GM13976 (cell line): ENCODE results near the gene EMC7.

Experiments
- DNase-seq: peaks from one replicate; pipeline ENCODE4 v3.0.0; 2012; ENCODE audit warnings: low spot score
- CTCF ChIP-seq: IDR thresholded peaks from 2 replicates; pipeline ENCODE4 v1.5.1; 2012; ENCODE audit warnings: borderline replicate concordance, mild to moderate bottlenecking; ENCODE audit not compliant: insufficient read depth; ENCODE audit errors: extremely low read depth, missing control alignments, control extremely low read depth
- in situ Hi-C: fragments of 300-500 bp; cut with MboI; formaldehyde crosslinking; loops from one replicate; pipeline ENCODE4 v1.12.0; 2022; ENCODE audit warnings: low sequenced_read_pairs, mixed read lengths, inconsistent platforms; ENCODE audit not compliant: unreplicated experiment

The EMC7 gene

DNA sequence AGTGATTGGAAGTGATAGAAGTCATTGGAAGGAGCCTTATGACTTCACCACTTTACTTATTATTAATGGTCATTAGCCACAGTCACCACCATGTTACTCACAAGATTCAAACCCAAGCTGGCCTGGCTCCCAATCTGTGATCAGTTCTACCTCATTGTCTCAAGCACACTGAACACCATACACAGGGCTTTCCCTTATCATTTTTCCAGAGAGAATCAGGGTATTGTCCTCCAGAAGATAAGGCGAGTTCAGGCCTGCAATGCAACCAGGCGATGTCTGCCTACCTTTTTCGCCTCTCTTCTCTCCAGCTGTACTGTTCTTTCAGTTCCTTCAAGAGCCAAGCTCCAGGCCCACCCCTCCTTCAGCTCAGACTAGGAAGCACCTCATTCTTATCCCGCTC, 24.9 kb downstream of the EMC7 start:
- no peak for DNase-seq
- no peak for TF ChIP-seq CTCF
- in situ Hi-C loops, result loop anchor here (25.0 kb wide), 1 partner anchor 511 kb away; the partner anchor contains the start of gene GOLGA8B

- no peak for DNase-seq
- TF ChIP-seq CTCF, result no peak
- in situ Hi-C loops, result loop anchor here (25.0 kb wide), 1 partner anchor 292 kb away; the partner anchor contains the start of gene LPCAT4
Observed at GRCh38 chr15:34070003-34070402, 31.7 kb downstream of the EMC7 start.

GRCh38 chr15:34065941-34066340, 35.7 kb downstream of the EMC7 start:
- no peak for TF ChIP-seq CTCF
- in situ Hi-C loops, result loop anchor here (25.0 kb wide), 1 partner anchor 296 kb away; the partner anchor contains the start of gene LPCAT4

GRCh38 chr15:34065261-34065660, 36.4 kb downstream of the EMC7 start:
- in situ Hi-C loops, result loop anchor here (25.0 kb wide), 1 partner anchor 297 kb away; the partner anchor contains the start of gene LPCAT4
- DNase-seq, result no peak
- TF ChIP-seq CTCF, result no peak

More at GRCh38 chr15:34065941-34066340, 35.7 kb downstream of the EMC7 start:
- no peak for DNase-seq

GRCh38 chr15:34064438-34064837, 37.2 kb downstream of the EMC7 start:
- in situ Hi-C loops, result loop anchor here (5.0 to 25.0 kb wide), 2 partner anchors 148 to 298 kb away; partner anchors contain the start of genes KATNBL1 and LPCAT4
- TF ChIP-seq CTCF, result no peak
- DNase-seq, result no peak

- no peak for DNase-seq
- no peak for TF ChIP-seq CTCF
- in situ Hi-C loops, result loop anchor here (5.0 to 25.0 kb wide), 2 partner anchors 152 to 302 kb away; partner anchors contain the start of genes KATNBL1 and LPCAT4
Observed at GRCh38 chr15:34059946-34060345, 41.7 kb downstream of the EMC7 start.
